ENCODE results near the gene ZNF630.
"Not testable (repeated sequence)": the region's sequence is repeated elsewhere in the genome, so short reads cannot be mapped to it uniquely, and the experiment has no call there.

ZNF630 gene

DNA sequence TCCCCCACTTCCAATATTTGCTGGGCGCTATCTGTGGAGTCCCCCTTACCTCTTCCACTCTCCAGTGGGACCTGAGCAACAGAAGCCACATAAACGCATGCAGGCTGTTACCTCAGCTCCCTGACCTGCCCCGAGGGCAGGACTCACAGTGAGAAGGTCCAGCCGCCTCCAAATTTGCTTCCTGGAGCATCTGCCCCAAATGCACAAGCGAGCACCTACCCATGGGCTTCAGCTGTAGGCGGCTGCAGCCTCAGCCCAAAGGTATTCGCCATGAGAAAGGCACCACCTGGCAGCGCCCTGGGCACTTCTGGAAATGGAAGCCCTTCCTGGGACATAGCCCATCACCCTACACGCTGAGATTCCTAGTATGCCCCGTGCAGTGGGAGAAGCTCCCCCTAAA is 41.2 kb downstream of the ZNF630 start:
- DNase-seq (ENCODE audit: low read depth in 2 of 2, low spot score in 1 of 2) = no peak

DNA sequence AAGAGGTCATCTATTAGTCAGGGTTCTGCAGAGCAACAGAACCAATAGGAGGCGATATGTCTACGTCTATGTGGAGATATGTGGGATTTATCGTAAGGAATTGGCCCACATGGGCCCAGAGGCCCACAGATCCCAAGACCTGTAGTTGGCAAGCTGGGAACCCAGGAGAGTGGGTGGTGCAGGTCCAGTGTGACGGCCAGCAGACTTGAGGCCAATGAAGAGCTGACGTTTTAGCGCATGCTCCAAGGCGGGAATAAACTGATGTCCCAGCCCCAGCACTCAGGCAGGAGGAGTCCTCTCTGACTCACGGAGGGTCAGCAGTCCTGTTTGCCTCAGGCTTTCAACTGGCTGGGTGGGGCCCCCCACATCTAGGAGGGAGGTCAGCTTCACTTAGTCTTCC is 43.3 kb downstream of the ZNF630 start:
- DNase-seq (ENCODE audit: low read depth in 2 of 2, low spot score in 1 of 2) = no peak

DNA sequence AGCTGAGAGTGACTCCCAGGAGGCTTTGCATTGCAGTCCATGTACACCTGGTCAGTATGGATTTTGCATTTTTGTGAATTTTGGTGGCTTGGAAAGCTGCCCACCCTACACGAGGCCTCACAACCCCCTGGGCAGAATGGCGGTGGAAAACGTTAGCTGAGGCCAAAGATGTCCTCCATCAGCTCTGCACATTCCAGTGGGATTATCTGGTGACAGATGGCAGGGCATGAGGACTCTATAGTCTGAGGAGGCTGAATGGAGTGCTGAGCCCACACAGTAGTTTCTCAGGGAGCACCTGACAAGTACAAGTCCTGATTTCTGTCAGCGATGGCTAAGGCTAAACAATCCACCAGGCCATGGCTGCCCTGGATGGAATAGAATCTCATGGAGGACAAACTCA is 43.9 kb downstream of the ZNF630 start:
- not testable (repeated sequence) for DNase-seq (ENCODE audit: low read depth in 2 of 2, low spot score in 1 of 2)

DNA sequence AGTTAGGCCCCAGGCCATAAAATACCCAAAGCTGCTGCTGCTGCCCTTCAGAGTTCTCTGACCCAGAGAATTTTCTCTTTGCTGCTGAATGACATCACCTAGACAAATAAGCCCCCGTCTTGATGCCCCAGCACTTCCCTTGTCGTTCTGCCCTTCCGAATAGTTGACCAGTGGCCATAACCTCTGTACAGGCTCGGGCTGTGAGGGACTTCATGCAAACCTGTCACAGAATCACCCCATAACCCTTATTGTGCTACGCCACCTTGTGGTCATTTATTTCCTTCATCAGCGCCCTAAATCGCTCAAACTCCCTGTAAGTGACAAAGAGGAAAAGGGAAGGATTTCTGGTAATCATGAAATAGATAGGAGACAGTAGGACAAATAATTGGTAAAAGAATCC is 45.9 kb downstream of the ZNF630 start:
- DNase-seq (ENCODE audit: low read depth in 2 of 2, low spot score in 1 of 2) = no peak

DNA sequence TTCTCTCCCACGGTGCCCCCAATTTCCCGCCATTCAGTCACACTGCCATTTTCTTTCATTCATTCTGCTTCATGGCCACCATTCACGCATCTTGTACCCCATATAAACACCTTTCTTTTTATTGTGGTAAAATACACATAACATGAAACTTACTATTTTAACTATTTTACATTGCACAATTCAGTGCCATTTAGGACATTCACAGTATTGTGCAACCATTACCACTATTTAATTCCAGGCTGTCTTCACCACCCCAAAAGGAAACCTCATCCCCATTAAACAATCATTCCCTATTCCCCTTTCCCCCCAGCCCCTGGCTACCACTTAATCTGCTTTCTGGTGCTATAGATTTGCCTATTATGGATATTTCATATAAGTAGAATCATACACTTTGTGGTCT is 48.7 kb downstream of the ZNF630 start:
- DNase-seq (ENCODE audit: low read depth in 2 of 2, low spot score in 1 of 2) = no peak

DNA sequence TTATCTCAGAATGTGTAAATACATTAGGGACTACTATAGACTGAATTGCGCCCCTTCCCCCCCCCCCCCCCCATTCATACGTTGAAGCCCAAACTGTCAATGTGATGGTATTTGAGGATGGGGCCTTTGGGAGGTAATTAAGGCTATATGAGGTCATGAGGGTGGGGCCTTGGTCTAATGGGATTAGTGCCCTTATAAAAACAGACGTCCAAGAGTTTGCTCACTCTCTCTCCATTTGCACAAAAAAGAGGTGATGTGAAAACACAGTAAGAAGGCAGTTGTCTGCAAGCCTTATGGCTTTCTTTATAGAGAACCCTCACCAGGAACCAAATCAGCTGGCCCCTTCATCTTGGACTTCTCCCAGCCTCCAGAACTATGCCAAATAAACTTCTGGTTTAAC is 49.3 kb downstream of the ZNF630 start:
- no peak for DNase-seq (ENCODE audit: low read depth in 2 of 2, low spot score in 1 of 2)

DNA sequence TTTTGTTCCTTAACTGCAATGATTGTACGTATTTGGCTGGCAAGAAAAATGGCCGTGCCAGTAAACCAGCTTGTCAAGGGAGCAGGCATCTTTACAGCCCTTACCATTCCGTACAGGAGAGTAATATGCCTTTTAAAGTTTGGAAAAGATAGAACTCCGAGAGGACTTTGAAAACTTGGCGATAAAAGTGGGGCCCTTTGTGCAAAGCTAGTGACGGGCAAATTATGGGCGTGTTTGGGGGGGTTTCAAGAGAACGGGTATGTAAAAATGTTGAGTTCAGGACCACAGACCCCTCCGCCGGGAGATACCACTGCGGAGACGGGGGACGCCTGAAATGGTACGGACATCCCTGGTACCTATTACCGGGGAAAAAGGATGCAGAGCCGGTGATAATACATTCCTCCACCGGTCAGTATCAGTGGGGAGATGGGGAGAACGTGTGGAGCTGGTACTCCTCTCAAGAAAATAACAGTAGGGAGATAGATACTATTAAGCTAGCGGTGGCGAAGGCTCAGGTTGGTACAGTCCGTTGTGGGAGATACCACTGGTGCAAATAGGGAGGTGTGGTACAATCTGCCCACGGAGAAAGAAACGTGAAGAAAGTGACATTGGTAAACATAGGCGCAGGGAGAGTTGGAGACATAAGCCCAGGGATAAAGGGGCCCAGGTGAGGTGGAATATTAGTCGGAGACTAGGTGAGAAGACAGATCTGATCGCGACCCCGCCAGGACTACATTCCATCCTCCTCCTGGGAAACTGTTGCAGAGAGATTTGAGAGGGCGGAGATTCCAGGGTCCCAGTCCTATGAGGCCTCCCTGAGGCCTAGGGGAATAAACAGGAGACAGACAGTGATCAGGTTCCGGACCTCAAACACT is 50.2 kb downstream of the ZNF630 start:
- peak; percentile 31 to 45 for DNase-seq (ENCODE audit: low read depth in 2 of 2, low spot score in 1 of 2)

DNA sequence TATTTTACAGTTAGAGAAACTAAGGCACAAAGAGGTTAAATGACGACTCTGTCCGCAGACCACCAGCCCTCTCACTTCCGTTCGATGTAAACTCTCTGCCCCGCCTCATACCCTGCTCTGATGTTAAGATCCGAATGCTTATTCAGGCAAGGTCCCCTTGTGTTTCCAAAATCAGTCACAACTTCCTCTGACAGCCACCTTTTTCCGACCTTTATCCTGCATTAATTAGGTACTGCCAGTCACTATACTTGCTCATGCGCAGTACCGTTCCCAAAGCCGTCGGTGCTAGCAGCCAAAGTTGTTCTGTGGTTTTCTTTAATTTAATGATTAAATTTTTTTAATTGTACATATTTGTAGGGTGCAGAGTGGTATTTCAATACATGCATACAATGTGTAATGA is 51.0 kb downstream of the ZNF630 start:
- DNase-seq (ENCODE audit: low read depth in 2 of 2, low spot score in 1 of 2) = not testable (repeated sequence)

DNA sequence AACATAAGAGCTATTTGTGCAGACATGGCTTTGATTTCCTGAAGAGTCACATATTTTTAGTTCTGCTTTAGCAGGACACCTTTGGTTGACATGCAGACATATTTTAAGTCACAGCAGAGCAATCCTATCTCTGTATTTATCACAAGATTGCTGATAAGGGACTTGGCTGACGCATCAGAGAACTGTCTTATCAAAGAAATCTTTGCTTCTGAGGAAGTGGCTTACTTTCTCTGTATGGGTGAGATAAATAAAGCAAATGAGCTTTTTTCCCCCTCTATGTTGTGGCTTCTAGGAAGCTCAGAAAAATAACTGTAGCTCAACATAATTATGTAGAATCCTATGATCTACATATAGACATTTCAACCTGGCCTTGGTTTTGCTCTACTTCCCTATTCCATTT is 51.5 kb downstream of the ZNF630 start:
- not testable (repeated sequence) for DNase-seq (ENCODE audit: low read depth in 2 of 2, low spot score in 1 of 2)

DNA sequence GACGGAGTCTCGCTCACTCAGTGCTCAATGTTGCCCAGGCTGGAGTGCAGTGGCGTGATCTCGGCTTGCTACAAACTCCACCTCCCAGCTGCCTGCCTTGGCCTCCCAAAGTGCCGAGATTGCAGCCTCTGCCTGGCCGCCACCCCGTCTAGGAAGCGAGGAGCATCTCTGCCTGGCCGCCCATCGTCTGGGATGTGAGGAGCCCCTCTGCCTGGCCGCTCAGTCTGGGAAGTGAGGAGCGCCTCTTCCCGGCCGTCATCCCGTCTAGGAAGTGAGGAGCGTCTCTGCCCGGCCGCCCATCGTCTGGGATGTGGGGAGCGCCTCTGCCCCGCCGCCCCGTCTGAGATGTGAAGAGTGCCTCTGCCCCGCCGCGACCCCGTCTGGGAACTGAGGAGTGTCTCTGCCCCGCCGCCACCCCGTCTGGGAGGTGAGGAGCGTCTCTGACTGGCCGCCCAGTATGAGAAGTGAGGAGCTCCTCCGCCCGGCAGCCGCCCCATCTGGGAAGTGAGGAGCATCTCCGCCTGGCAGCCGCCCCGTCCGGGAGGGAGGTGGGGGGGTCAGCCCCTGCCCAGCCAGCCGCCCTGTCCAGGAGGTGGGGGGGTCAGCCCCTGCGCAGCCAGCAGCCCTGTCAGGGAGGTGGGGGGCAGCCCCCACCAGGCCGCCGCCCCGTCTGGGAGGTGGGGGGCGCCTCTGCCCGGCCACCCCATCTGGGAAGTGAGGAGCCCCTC is 54.7 kb downstream of the ZNF630 start:
- DNase-seq (ENCODE audit: low read depth in 2 of 2, low spot score in 1 of 2) = not testable (repeated sequence)

DNA sequence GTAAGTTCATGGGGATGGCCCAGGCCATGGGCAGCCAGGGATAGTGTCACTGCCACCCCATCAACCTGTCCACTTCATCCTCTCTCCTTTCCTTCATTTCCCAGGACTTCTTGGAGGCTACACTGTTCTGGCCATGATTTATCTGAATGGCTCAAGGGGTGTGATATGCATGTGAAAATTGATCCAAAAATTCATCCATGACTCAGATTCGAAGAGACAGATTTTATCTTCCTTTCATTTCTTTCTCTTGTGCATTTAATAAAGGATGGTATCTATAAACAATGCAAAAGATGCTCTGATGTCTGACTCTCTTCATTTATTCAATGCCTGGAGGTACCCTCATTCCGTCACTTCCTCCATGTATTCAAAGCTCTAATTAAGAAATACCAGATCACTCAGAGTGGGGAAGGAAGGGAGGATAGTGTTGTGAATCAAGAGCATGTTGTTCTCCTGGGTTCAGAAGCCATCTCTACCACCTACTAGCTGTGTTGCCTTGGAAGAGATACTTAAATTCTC is 61.9 kb downstream of the ZNF630 start:
- DNase-seq (ENCODE audit: low read depth in 2 of 2, low spot score in 1 of 2) = not testable (repeated sequence)

Measured in stimulated activated CD8-positive, alpha-beta memory T cell treated with anti-CD3 and anti-CD28 coated beads, Interleukin-4, amount 100 ng/mL, for 1 hour (primary cell).